Measurements from ENCODE around the gene PNPLA5. TPM values are rescaled to one million over a fixed set of nuclear protein-coding genes. Genes with fewer than 3 reads are reported as not detected.
A peak's percentile ranks its signal among the peaks of the same experiment; 100 is the strongest.

PNPLA5 gene
- total and polyA plus RNA-seq, 2 of the 13 experiments (the other 11 are each of a cell fraction or from before 2014, with no cell fraction given) = not detected

- TF ChIP-seq ZNF296 (CRISPR knock-in tag; conservative IDR thresholded peaks at IDR 0.05) (no peak), ZNF678 (CRISPR knock-in tag; IDR thresholded peaks at IDR 0.05) (no peak), KDM4B (CRISPR knock-in tag; IDR thresholded peaks at IDR 0.05) (peak; percentile 84; the same call in 1 of the 2 replicates), NAIF1 (CRISPR knock-in tag; IDR thresholded peaks at IDR 0.05; ENCODE audit: borderline replicate concordance) (no peak), ZNF780A (CRISPR knock-in tag; IDR thresholded peaks at IDR 0.05) (0 out of 2 replicates have a peak, but pooled peaks have one; percentile 33), SKI (IDR thresholded peaks at IDR 0.05; ENCODE audit: partially characterized antibody) (no peak), HIC2 (CRISPR knock-in tag; IDR thresholded peaks at IDR 0.05; ENCODE audit: low read depth) (no peak), ZBTB40 (IDR thresholded peaks at IDR 0.05) (no peak), ZBTB40 (CRISPR knock-in tag; IDR thresholded peaks at IDR 0.05) (peak; percentile 52; the same call in 1 of the 2 replicates), ZNF589 (CRISPR knock-in tag; conservative IDR thresholded peaks at IDR 0.05) (peak; percentile 67; the same call in 1 of the 2 replicates), ZNF513 (CRISPR knock-in tag; conservative IDR thresholded peaks at IDR 0.05) (no peak), ZNF781 (CRISPR knock-in tag; IDR thresholded peaks at IDR 0.05; ENCODE audit: borderline replicate concordance, not compliant biosample characterization) (peak; percentile 60), ZNF276 (CRISPR knock-in tag; IDR thresholded peaks at IDR 0.05; ENCODE audit: low read depth) (0 out of 2 replicates have a peak, but pooled peaks have one; percentile 36), ZNF747 (CRISPR knock-in tag; IDR thresholded peaks at IDR 0.05; ENCODE audit: borderline replicate concordance) (no peak)
Observed at GRCh38 chr22:43867839-43868635, 23.8 kb downstream of the PNPLA5 start (continued).

Measured in HepG2 (cell line).